UCSD-AML1 (cell line): Measurements from ENCODE around the gene POLK.
A peak's percentile ranks its signal among the peaks of the same experiment; 100 is the strongest.
"Not testable (repeated sequence)": the region's sequence is repeated elsewhere in the genome, so short reads cannot be mapped to it uniquely, and the experiment has no call there.

Source experiments
- DNase-seq: peaks from one replicate; lab custom pipeline; 2025; ENCODE audit not compliant: unreplicated experiment; lab: John Stamatoyannopoulos, UW

The POLK gene

GRCh38 chr5:75511435-75512382, at the start of gene POLK, which contains the start of gene CERT1:
POLK (plus strand) TSS chr5:75511891.
CERT1 (minus strand) TSS chr5:75511629; CDS start chr5:75511207, 422 bp downstream.
- peak; percentile 97 for DNase-seq

DNA sequence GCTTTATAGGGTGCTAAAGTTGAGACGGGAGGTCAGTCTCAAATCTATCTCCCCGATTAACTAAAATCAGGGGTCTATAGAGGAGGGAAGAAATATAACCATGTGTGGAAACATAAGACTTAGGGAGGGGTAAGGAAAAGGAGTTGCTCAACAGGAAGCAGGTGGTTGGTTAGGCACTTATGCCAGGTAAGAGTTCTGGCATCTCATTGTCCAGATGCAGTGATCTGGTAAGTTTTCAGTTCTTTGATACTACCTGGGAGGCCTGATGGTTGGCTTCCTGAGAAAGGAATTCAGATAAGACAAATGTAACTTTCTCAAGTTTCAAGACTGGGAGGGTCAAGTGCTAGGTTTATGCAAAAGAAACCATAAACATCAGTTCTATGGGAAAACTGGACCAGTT, 48.0 kb upstream of the POLK start:
- no peak for DNase-seq

DNA sequence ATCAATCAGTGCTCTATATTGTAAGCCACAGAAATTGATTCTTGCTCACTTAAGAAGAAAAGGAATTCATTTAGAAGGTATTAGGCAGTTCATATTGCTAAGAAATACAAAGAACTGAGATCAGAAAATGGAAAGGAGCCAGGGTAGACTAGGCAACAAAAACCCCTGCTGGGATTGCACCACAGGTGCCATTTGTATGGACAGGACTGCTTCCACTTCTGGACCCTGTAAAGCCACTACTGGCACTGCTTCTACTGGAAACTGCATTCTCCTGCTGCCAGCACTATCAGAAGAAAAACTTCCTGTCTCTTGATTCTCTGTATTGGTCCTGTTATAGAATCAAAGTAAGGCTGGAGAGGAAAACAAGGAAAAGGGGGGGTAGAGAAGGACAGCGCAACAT, 46.2 kb upstream of the POLK start:
- no peak for DNase-seq

DNA sequence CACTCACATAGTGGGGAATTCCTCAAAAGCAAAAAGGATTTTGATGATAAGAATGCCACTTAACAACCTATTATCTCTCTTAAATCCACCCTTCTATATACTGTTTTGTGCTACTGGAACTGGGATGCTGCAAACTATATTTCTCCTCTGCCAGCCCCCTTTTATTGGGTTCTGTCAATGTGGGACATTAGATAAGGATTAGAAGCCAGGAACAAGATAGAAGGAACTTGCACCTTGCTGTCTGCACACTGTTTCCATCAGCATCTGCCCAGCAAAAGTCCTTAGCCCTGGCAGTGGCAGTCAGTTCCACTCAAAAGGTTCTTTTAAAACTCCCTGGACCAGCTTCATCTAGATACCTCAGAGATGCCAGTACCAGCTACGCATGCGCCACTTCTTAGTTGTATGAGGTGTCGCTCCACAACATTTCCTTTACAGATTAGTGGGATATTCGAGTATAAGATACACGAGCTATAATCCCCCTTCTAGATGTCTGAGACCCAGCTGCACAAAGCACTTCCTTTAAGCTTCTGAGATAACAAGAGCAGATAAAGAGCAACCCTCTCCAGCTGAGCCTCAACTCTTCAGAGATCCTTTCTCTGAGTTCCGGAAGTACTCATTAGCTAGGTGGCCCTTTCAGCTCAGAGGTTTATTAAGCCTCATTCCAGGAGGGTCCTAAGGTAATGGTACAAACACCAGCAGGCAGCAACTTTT, 45.5 kb upstream of the POLK start:
- no peak for DNase-seq

- DNase-seq = no peak
Measured at GRCh38 chr5:75468593-75468992, 43.1 kb upstream of the POLK start.

GRCh38 chr5:75469017-75469416, 42.7 kb upstream of the POLK start:
- DNase-seq = no peak

GRCh38 chr5:75471193-75471592, 40.5 kb upstream of the POLK start:
- no peak for DNase-seq

DNA sequence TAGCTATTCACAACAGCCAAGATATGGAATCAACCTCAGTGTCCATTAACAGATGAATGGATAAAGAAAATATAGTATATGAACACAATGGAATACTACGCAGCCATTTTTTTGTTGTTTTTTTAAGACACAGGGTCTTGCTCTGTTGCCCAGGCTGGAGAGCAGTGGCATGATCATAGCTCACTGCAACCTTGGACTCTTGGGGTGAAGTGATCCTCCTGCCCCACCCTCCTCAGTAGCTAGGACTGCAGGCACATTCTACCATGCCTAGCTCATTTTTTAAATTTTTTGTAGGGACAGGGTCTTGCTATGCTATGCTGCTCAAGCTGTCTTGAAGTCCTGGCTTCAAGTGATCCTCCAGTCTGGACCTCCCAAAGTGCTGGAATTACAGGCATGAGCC, 38.7 kb upstream of the POLK start:
- DNase-seq = no peak

DNA sequence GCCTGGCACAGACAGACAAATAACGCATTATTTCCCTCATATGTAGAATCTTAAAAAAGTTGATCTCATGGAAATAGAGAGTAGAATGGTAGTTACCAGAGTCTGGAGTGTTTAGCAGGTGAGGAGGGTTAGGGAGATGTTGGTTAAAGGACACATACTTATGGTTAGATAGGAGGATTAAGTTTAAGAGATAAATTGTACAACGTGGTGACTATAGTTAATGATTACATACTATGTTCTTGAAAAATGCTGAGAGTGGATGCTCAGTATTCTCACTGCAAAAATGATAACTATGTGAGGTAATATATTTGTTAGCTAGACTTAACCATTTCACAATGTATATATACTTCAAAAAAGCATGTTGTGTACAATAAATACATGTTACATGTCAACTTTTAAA, 38.2 kb upstream of the POLK start:
- no peak for DNase-seq

- no peak for DNase-seq
Measured at GRCh38 chr5:75475364-75475763, 36.3 kb upstream of the POLK start.

DNA sequence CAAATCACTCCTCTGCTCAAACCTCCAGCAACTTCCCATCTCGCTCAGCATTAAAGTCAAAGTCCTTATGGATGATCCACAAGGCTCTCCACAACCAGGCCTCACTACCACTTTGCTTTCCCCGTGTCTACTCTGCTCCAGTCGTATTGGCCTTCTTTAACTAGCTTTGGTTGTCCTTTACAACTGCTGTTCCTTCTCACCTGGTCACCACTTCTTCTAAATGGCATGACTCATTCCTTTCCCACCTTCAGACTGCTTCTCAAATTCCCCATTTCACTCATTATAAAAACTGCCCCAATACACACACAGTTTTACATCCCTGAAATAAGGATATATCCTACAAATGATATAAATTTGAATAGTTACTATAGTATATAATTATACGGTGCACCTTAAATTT, 30.7 kb upstream of the POLK start:
- DNase-seq = no peak

DNA sequence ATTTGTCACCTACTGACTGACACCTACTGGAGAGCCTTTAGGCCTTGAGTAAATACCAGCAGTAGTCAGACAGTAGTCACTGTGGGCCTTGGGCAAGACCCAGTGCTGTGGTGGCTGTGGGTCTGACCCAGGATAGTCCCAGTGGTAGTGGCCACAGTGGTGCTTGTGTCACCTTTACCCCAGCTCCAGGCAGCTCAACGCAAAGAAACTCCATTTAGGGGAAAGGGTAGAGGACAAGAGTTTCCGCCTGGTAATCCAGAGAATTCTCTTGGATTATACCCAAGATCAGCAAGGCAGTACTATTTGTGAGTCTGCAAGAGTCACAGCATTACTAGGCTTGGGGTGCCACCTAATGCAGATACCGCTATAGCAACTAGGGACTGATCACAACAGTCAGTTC, 29.2 kb upstream of the POLK start:
- DNase-seq = no peak

- no peak for DNase-seq
Measured at GRCh38 chr5:75484605-75485004, 27.1 kb upstream of the POLK start.

- DNase-seq = not testable (repeated sequence)
Measured at GRCh38 chr5:75489847-75490246, 21.8 kb upstream of the POLK start.

GRCh38 chr5:75491621-75492020, 20.1 kb upstream of the POLK start:
- DNase-seq = no peak

DNA sequence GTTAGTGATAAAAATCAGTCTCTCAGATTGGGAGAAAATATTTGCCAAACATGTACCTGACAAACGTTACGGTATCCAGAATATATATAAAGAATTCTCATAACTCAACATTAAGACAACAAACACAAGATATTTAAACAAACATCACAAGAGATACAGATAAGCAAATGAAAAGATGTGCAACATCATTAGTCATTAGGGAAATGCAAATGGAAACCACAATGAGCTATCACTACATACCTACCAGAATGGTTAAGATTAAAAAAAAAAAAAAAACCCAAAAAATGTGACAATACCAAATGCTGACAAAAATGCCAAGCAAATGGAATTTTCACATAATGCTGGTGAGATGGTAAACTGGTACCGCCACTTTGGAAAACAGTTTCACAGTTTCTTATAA, 15.7 kb upstream of the POLK start:
- no peak for DNase-seq

DNA sequence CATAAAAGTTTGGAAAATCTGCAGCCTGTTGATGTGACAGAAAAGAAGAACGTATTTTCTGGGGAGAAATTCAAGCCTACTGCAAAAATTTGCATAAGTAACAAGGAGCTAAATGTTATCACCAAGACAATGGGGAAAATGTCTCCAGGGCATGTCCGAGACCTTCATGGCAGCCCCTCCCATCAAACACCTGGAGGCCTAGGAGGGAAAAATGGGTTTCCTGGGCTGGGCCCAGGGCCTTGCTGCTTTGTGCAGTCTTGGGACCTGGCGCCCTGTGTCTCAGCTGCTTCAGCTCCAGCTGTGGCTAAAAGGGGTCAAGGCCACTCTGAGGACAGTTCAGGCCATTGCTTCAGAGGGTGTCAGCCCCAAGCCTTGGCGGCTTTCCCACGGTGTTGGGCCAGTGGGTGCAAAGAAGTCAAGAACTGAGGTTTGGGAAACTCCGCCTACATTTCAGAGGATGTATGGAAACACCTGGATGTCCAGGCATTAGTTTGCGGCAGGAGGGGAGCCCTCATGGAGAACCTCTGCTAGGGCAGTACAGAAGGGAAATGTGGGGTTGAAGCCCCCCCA, 13.4 kb upstream of the POLK start:
- DNase-seq = no peak

- DNase-seq = not testable (repeated sequence)
Measured at GRCh38 chr5:75498875-75499274, 12.8 kb upstream of the POLK start.

GRCh38 chr5:75505112-75505511, 6.6 kb upstream of the POLK start:
- DNase-seq = not testable (repeated sequence)

GRCh38 chr5:75507841-75508240, 3.9 kb upstream of the POLK start:
- DNase-seq = no peak

- DNase-seq = no peak
Measured at GRCh38 chr5:75509546-75509945, 2.1 kb upstream of the POLK start.

DNA sequence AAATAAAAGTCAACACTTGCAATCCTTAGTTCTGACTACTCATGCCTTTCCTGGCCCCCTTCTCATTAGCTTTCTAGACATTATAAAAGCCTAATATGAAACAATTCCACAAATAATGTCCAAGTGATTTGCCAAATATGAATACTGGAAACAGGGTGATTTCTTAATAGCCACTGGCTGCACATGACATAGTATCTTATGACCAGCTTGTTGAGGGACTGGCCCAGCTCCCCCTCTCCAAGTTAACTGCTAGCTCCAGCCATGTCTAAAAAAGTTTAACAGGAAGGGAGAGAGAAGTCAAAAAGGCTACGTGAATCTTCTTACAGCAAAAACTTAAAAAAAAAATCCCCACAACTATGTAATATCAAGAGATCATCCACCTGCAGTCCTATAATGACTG, 1.7 kb upstream of the POLK start:
- DNase-seq = no peak
